HepG2 (cell line): ENCODE measurements around the gene PLXNA3. TPM values are rescaled to one million over a fixed set of nuclear protein-coding genes. Genes with fewer than 3 reads are reported as not detected.

ENCODE experiments used
- ATAC-seq: fragments of 200-7000 bp; cut with Tn5 transposase; 3 replicates; pipeline ENCODE4 v1.9.1; 2020; ENCODE audit warnings: mild to moderate bottlenecking, moderate library complexity
- BruUV-seq: library from RNA; stranded (reverse); fragments of 400-500 nt; replicated peaks from 2 replicates; lab custom pipeline; 2021; lab: Mats Ljungman, UMichigan
- CTCF ChIA-PET: fragments of 300-600 bp; formaldehyde crosslinking; extraction: SDS; loops from one replicate; lab custom pipeline; 2021; ENCODE audit warnings: low total read pairs, inconsistent platforms, low intra/inter-chr PET ratio; lab: Yijun Ruan, JAX
- POLR2A ChIA-PET: fragments of 350-600 bp; sonication (Branson Sonifier 250); formaldehyde crosslinking; loops from one replicate; lab custom pipeline; 2020; ENCODE audit warnings: antibody characterized with exemption, inconsistent platforms; lab: Yijun Ruan, JAX
- DNase-seq: peaks from one replicate; pipeline ENCODE4 v3.0.0-alpha.2; 2015; ENCODE audit warnings: low spot score
- FAIRE-seq: peaks from 3 replicates; lab custom pipeline; 2011; peaks lifted over from hg19 to GRCh38; lab: Jason Lieb, UNC
- H2AFZ ChIP-seq: one replicate; pipeline ENCODE4 v1.6.1; 2011; ENCODE audit warnings: low read length, inconsistent platforms
- H3K27ac ChIP-seq: fragments of 300-600 bp; 3 replicates; pipeline ENCODE4 v1.8.0; 2011; ENCODE audit warnings: mixed run types, mild to moderate bottlenecking, mixed read lengths, low read length, inconsistent platforms; ENCODE audit not compliant: insufficient read depth; ENCODE audit errors: extremely low read length
- H3K27me3 ChIP-seq, 2 experiments: fragments of 200-600 bp in 1 of 2; 2 replicates in 1 of 2; 3 replicates in 1 of 2; pipeline versions ENCODE4 v1.6.0 to v1.8.0; 2011; ENCODE audit warnings: low read length in 2 of 2, mild to moderate bottlenecking in 2 of 2, moderate library complexity in 2 of 2, inconsistent platforms in 1 of 2; ENCODE audit not compliant: insufficient read depth in 2 of 2, control insufficient read depth in 1 of 2
- H3K36me3 ChIP-seq, 2 experiments: fragments of 200-600 bp in 1 of 2; replicated peaks in 1 of 2; 2 replicates in 1 of 2; 3 replicates in 1 of 2; pipeline versions ENCODE4 v1.5.1 to v1.8.0; 2011; ENCODE audit warnings: low read length in 2 of 2, inconsistent platforms in 1 of 2; ENCODE audit not compliant: insufficient read depth in 2 of 2, control insufficient read depth in 1 of 2
- H3K4me1 ChIP-seq: 2 replicates; pipeline ENCODE4 v1.5.1; 2012; ENCODE audit warnings: low read length, inconsistent platforms; ENCODE audit not compliant: insufficient read depth
- H3K4me2 ChIP-seq: 2 replicates; pipeline ENCODE4 v1.6.0; 2011; ENCODE audit warnings: low read depth, low read length, inconsistent platforms
- H3K4me3 ChIP-seq, 3 experiments: fragments of 200-600 bp in 1 of 3; sonication (generic), shearing (Covaris generic) in 1 of 3; replicated peaks in 1 of 3; 2 replicates each; pipeline ENCODE4 v1.5.1; 2011 to 2016; ENCODE audit warnings: low read length in 3 of 3, inconsistent platforms in 2 of 3, low read depth in 2 of 3, mild to moderate bottlenecking in 2 of 3, control low read depth in 1 of 3, mixed read lengths in 1 of 3; ENCODE audit not compliant: insufficient read depth in 1 of 3
- H3K79me2 ChIP-seq: one replicate; pipeline ENCODE4 v1.6.1; 2011; ENCODE audit warnings: low read length, inconsistent platforms; ENCODE audit not compliant: insufficient read depth
- H3K9ac ChIP-seq: 2 replicates; pipeline ENCODE4 v1.6.0; 2011; ENCODE audit warnings: mild to moderate bottlenecking, low read depth, low read length, inconsistent platforms; ENCODE audit not compliant: insufficient read depth
- H3K9me3 ChIP-seq: 2 replicates; pipeline ENCODE4 v1.5.1; 2012; ENCODE audit warnings: mild to moderate bottlenecking, low read length
- H4K20me1 ChIP-seq: 2 replicates; pipeline ENCODE4 v1.6.0; 2011; ENCODE audit warnings: inconsistent platforms, mild to moderate bottlenecking, low read length, moderate library complexity; ENCODE audit not compliant: insufficient read depth
- BRCA1 ChIP-seq: sonication (generic); formaldehyde crosslinking; IDR thresholded peaks from 2 replicates; pipeline ENCODE4 v1.4.0; 2020; ENCODE audit warnings: missing genetic modification reagents
- CCDC6 ChIP-seq: sonication (generic); formaldehyde crosslinking; IDR thresholded peaks from 2 replicates; pipeline ENCODE4 v1.8.1; 2022; ENCODE audit warnings: mild to moderate bottlenecking, missing genetic modification reagents, moderate library complexity
- ELF1 ChIP-seq: sonication (generic); formaldehyde crosslinking; IDR thresholded peaks from 2 replicates; pipeline ENCODE4 v1.4.0; 2020; ENCODE audit warnings: missing genetic modification reagents
- FLYWCH1 ChIP-seq: sonication (generic); formaldehyde crosslinking; IDR thresholded peaks from 2 replicates; pipeline ENCODE4 v1.8.1; 2023; ENCODE audit warnings: mild to moderate bottlenecking, missing genetic modification reagents
- GABPA ChIP-seq, 2 experiments: IDR thresholded peaks; 2 replicates each; pipeline ENCODE4 v1.6.1; 2011 to 2016; ENCODE audit warnings: low read depth in 2 of 2, low read length in 1 of 2, missing biosample characterization in 1 of 2, missing genetic modification characterization in 1 of 2
- POLR2A ChIP-seq, 2 experiments: IDR thresholded peaks; 2 replicates each; pipeline ENCODE4 v1.6.1; 2011; ENCODE audit warnings: low read depth in 2 of 2, low read length in 2 of 2, mild to moderate bottlenecking in 1 of 2, moderate library complexity in 1 of 2; ENCODE audit not compliant: insufficient read depth in 1 of 2
- RBM39 ChIP-seq: fragments of 200-400 bp; formaldehyde crosslinking; IDR thresholded peaks from one replicate; pipeline ENCODE4 v1.6.1; 2018; ENCODE audit warnings: antibody characterized with exemption, mild to moderate bottlenecking, low read depth, low read length; ENCODE audit not compliant: poor library complexity, severe bottlenecking
- REL ChIP-seq: sonication (generic); formaldehyde crosslinking; conservative IDR thresholded peaks from 2 replicates; pipeline ENCODE4 v1.8.0; 2022; ENCODE audit warnings: mild to moderate bottlenecking, missing genetic modification reagents, moderate library complexity
- USF2 ChIP-seq, 2 experiments: sonication (generic) in 1 of 2; formaldehyde crosslinking in 1 of 2; IDR thresholded peaks; 2 replicates each; pipeline versions ENCODE4 v1.5.1 to v1.6.1; 2011 to 2020; ENCODE audit warnings: borderline replicate concordance in 1 of 2, low read depth in 1 of 2, low read length in 1 of 2, mild to moderate bottlenecking in 1 of 2, missing genetic modification reagents in 1 of 2, moderate library complexity in 1 of 2
- ZBTB37 ChIP-seq: sonication (generic); formaldehyde crosslinking; IDR thresholded peaks from 2 replicates; pipeline ENCODE4 v1.4.0; 2020; ENCODE audit warnings: mild to moderate bottlenecking, missing genetic modification reagents
- ZNF121 ChIP-seq: sonication (generic); formaldehyde crosslinking; IDR thresholded peaks from 2 replicates; pipeline ENCODE4 v1.5.0; 2020; ENCODE audit warnings: mild to moderate bottlenecking, missing genetic modification reagents
- ZNF3 ChIP-seq: IDR thresholded peaks from 2 replicates; pipeline ENCODE4 v1.7.0; 2017; ENCODE audit warnings: inconsistent platforms
- ZNF710 ChIP-seq: sonication (generic); formaldehyde crosslinking; IDR thresholded peaks from 2 replicates; pipeline ENCODE4 v1.5.0; 2020; ENCODE audit warnings: mild to moderate bottlenecking, missing genetic modification reagents, borderline replicate concordance
- ZNF878 ChIP-seq: sonication (generic); formaldehyde crosslinking; IDR thresholded peaks from 2 replicates; pipeline ENCODE4 v1.8.1; 2023; ENCODE audit warnings: mild to moderate bottlenecking, missing genetic modification reagents, moderate library complexity
- ZSCAN9 ChIP-seq: IDR thresholded peaks from 2 replicates; pipeline ENCODE4 v1.6.1; 2016; ENCODE audit warnings: borderline replicate concordance
- WGBS: methylation state at CpG from one replicate; pipeline ENCODE4 v1.1.6; 2017; ENCODE audit warnings: low lambda C conversion rate; 5-methylcytosine and 5-hydroxymethylcytosine counted together
- in situ Hi-C: cut with HindIII; loops from 2 replicates; pipeline ENCODE4 v1.10.0; 2017; ENCODE audit warnings: low pct_unique_long_range_greater_than_20kb; ENCODE audit not compliant: extremely low pct_ligation_motif_present
- intact Hi-C: fragments of 100-400 bp; cut with micrococcal nuclease; formaldehyde crosslinking; loops from one replicate; pipeline ENCODE4 v1.10.0; 2022; ENCODE audit not compliant: unreplicated experiment
- polyA plus RNA-seq, 8 experiments: library from polyadenylated mRNA; depleted of rRNA in 3 of 8; stranded (reverse) in 7 of 8; unstranded in 1 of 8; fragments of >200 nt; fragmentation: Illumina TruSeq in 4 of 8; extraction: Trizol in 4 of 8; gene quantifications; 2 replicates each; pipeline versions ENCODE4 v1.2.1 to v1.2.3, GENCODE V29; 2011 to 2016; ENCODE audit warnings: low read depth in 4 of 8, missing spikeins in 1 of 8, mixed read lengths in 1 of 8; ENCODE audit not compliant: insufficient read depth in 1 of 8
- total RNA-seq, 5 experiments: library from RNA; depleted of rRNA; stranded (reverse); fragments of >200 nt; fragmentation: Illumina TruSeq; extraction: Trizol; gene quantifications; 2 replicates each; pipeline ENCODE4 v1.2.3, GENCODE V29; 2016; ENCODE audit warnings: low read depth in 1 of 5

The PLXNA3 gene
- total and polyA plus RNA-seq, 2 of the 13 experiments (the other 11 are each of a cell fraction or from before 2014, with no cell fraction given), result 5.8 to 20.6 TPM

- no peaks in the 10 kb centered on the region for H4K20me1 ChIP-seq
- peak overlapping the region; percentile 80 for H3K9ac ChIP-seq
- H3K4me3 ChIP-seq, result peak overlapping the region; percentile 55 to 73 (median 60); a peak in 5 of 6 replicates
- FAIRE-seq, result peak; percentile 79
- DNase-seq, result peak; percentile 67
- no peaks in the 10 kb centered on the region for H3K27me3 ChIP-seq
- peak; percentile 71 for ATAC-seq
- in situ Hi-C loops, result loop anchor here (5.0 kb wide), 1 partner anchor 35 kb away; no protein-coding TSS in a partner anchor
- H3K79me2 ChIP-seq, result no peaks in the 10 kb centered on the region
- 0% methylated on average over 2 of the region's 25 CpGs for WGBS
- H3K36me3 ChIP-seq, result no peaks in the 10 kb centered on the region
- CTCF ChIA-PET, result no interaction called here
- peaks cover 25% of the 10 kb centered on the region for H3K4me1 ChIP-seq
- intact Hi-C loops, result no loop called here
- POLR2A ChIA-PET, result interaction anchor here (0.7 to 3.9 kb wide), 12 partner anchors 10 to 148 kb away, joined by 3 to 34 read pairs (median 8); partner anchors contain the start of genes LAGE3, RPL10, SLC10A3 and TAFAZZIN
- no peaks in the 10 kb centered on the region for H3K9me3 ChIP-seq
- BruUV-seq, result TSS peak; percentile 58
- H2AFZ ChIP-seq, result no peak overlapping the region
- H3K27ac ChIP-seq, result peak overlapping the region; percentile 86
- peak overlapping the region; percentile 91 for H3K4me2 ChIP-seq
- TF ChIP-seq CCDC6 (CRISPR knock-in tag) (no peak), ZSCAN9 (CRISPR knock-in tag) (no peak), RBM39 (no peak), USF2 (IDR thresholded peaks at IDR 0.05; ENCODE audit: low read depth, low read length) (no peak), USF2 (CRISPR knock-in tag; IDR thresholded peaks at IDR 0.05; ENCODE audit: borderline replicate concordance) (peak; percentile 35; the same call in 1 of the 2 replicates), GABPA (IDR thresholded peaks at IDR 0.05; ENCODE audit: low read depth, low read length) (no peak), GABPA (CRISPR knock-in tag; IDR thresholded peaks at IDR 0.05; ENCODE audit: low read depth) (no peak), POLR2A (IDR thresholded peaks at IDR 0.05; ENCODE audit: insufficient read depth in 1 of 2, low read depth in 2 of 2, low read length in 2 of 2) (0 out of 4 replicates have a peak, but pooled peaks of 1 of the 2 experiments have one; percentile 28), ZBTB37 (CRISPR knock-in tag) (no peak), ZNF710 (CRISPR knock-in tag) (no peak), ELF1 (CRISPR knock-in tag) (no peak), BRCA1 (CRISPR knock-in tag) (no peak), ZNF121 (CRISPR knock-in tag) (no peak), ZNF3 (CRISPR knock-in tag) (no peak), ZNF878 (CRISPR knock-in tag) (no peak), REL (no peak), FLYWCH1 (CRISPR knock-in tag) (no peak)
These were observed 59.2 kb downstream of the PLXNA3 start for GRCh38 chrX:154517101-154517781.
